IPS-15b (cell line): Measurements from ENCODE around the gene MYO1F.
"Not testable (repeated sequence)": the region's sequence is repeated elsewhere in the genome, so short reads cannot be mapped to it uniquely, and the experiment has no call there.

Experiments used
- H3K27me3 ChIP-seq: one replicate; pipeline ENCODE4 v1.6.1; 2013; ENCODE audit warnings: low read length; ENCODE audit not compliant: control insufficient read depth, insufficient read depth
- H3K36me3 ChIP-seq: one replicate; pipeline ENCODE4 v1.6.1; 2013; ENCODE audit warnings: low read length; ENCODE audit not compliant: control insufficient read depth, insufficient read depth
- H3K4me1 ChIP-seq: one replicate; pipeline ENCODE4 v1.6.1; 2013; ENCODE audit warnings: mild to moderate bottlenecking, low read length; ENCODE audit not compliant: control insufficient read depth, insufficient read depth
- H3K4me3 ChIP-seq: one replicate; pipeline ENCODE4 v1.5.1; 2013; ENCODE audit warnings: low read depth, low read length
- H3K9ac ChIP-seq: one replicate; pipeline ENCODE4 v1.6.1; 2013; ENCODE audit warnings: low read depth, mild to moderate bottlenecking, low read length
- H3K9me3 ChIP-seq: one replicate; pipeline ENCODE4 v1.6.1; 2013; ENCODE audit warnings: mild to moderate bottlenecking, low read length; ENCODE audit not compliant: control insufficient read depth, insufficient read depth

MYO1F gene

GRCh38 chr19:8574619-8574922, 2.7 kb downstream of the MYO1F start:
- not testable (repeated sequence) for H3K27me3 ChIP-seq, H3K9me3 ChIP-seq, H3K4me1 ChIP-seq, H3K4me3 ChIP-seq, H3K36me3 ChIP-seq, H3K9ac ChIP-seq

GRCh38 chr19:8573316-8573715, 3.9 kb downstream of the MYO1F start:
- no peak overlapping the region for H3K9ac ChIP-seq
- peaks cover 6% of the 10 kb centered on the region for H3K4me1 ChIP-seq
- no peaks in the 10 kb centered on the region for H3K27me3 ChIP-seq
- no peak overlapping the region for H3K4me3 ChIP-seq
- H3K36me3 ChIP-seq, result no peaks in the 10 kb centered on the region
- no peaks in the 10 kb centered on the region for H3K9me3 ChIP-seq

GRCh38 chr19:8571006-8571411, 6.2 kb downstream of the MYO1F start:
- Histone ChIP-seq H3K4me3 (no peak overlapping the region), H3K9ac (no peak overlapping the region), H3K27me3 (no peaks in the 10 kb centered on the region), H3K36me3 (no peaks in the 10 kb centered on the region), H3K4me1 (no peaks in the 10 kb centered on the region), H3K9me3 (no peaks in the 10 kb centered on the region)

GRCh38 chr19:8569066-8569771, 8.0 kb downstream of the MYO1F start:
- Histone ChIP-seq H3K4me3 (no peak overlapping the region), H3K9me3 (no peaks in the 10 kb centered on the region), H3K4me1 (no peaks in the 10 kb centered on the region), H3K36me3 (no peaks in the 10 kb centered on the region), H3K9ac (no peak overlapping the region), H3K27me3 (no peaks in the 10 kb centered on the region)

- no peaks in the 10 kb centered on the region for H3K4me1 ChIP-seq
- no peaks in the 10 kb centered on the region for H3K9me3 ChIP-seq
- H3K9ac ChIP-seq, result no peak overlapping the region
- no peak overlapping the region for H3K4me3 ChIP-seq
- H3K36me3 ChIP-seq, result no peaks in the 10 kb centered on the region
- H3K27me3 ChIP-seq, result no peaks in the 10 kb centered on the region
These were observed 9.6 kb downstream of the MYO1F start for GRCh38 chr19:8567522-8568172.

GRCh38 chr19:8566855-8567254, 10.4 kb downstream of the MYO1F start:
- no peaks in the 10 kb centered on the region for H3K4me1 ChIP-seq
- H3K4me3 ChIP-seq, result no peak overlapping the region

GRCh38 chr19:8564866-8565265, 12.4 kb downstream of the MYO1F start:
- H3K4me1 ChIP-seq, H3K36me3 ChIP-seq, H3K4me3 ChIP-seq, H3K27me3 ChIP-seq, H3K9ac ChIP-seq, H3K9me3 ChIP-seq: not testable (repeated sequence)

More at GRCh38 chr19:8566855-8567254, 10.4 kb downstream of the MYO1F start:
- Histone ChIP-seq H3K36me3 (no peaks in the 10 kb centered on the region), H3K9me3 (no peaks in the 10 kb centered on the region), H3K27me3 (no peaks in the 10 kb centered on the region), H3K9ac (no peak overlapping the region)

- H3K9ac ChIP-seq, result no peak overlapping the region
- H3K27me3 ChIP-seq, result no peaks in the 10 kb centered on the region
- no peak overlapping the region for H3K4me3 ChIP-seq
- no peaks in the 10 kb centered on the region for H3K36me3 ChIP-seq
- no peaks in the 10 kb centered on the region for H3K4me1 ChIP-seq
- no peaks in the 10 kb centered on the region for H3K9me3 ChIP-seq
These were observed 16.0 kb downstream of the MYO1F start for GRCh38 chr19:8561075-8561764.

GRCh38 chr19:8558325-8558724, 18.9 kb downstream of the MYO1F start:
- H3K9me3 ChIP-seq, result no peaks in the 10 kb centered on the region
- no peaks in the 10 kb centered on the region for H3K36me3 ChIP-seq
- no peak overlapping the region for H3K9ac ChIP-seq
- H3K4me1 ChIP-seq, result no peaks in the 10 kb centered on the region
- H3K4me3 ChIP-seq, result no peak overlapping the region
- no peaks in the 10 kb centered on the region for H3K27me3 ChIP-seq

- Histone ChIP-seq H3K4me3 (no peak overlapping the region), H3K9ac (no peak overlapping the region), H3K9me3 (no peaks in the 10 kb centered on the region), H3K36me3 (no peaks in the 10 kb centered on the region), H3K4me1 (no peaks in the 10 kb centered on the region), H3K27me3 (no peaks in the 10 kb centered on the region)
These were observed 19.5 kb downstream of the MYO1F start for GRCh38 chr19:8557642-8558238.

- H3K9ac ChIP-seq, H3K9me3 ChIP-seq, H3K36me3 ChIP-seq: not testable (repeated sequence)
These were observed 23.5 kb downstream of the MYO1F start for GRCh38 chr19:8553729-8554128.

GRCh38 chr19:8552810-8553209, 24.4 kb downstream of the MYO1F start:
- no peak overlapping the region for H3K9ac ChIP-seq

More at GRCh38 chr19:8553729-8554128, 23.5 kb downstream of the MYO1F start:
- H3K27me3 ChIP-seq, H3K4me1 ChIP-seq, H3K4me3 ChIP-seq: not testable (repeated sequence)

More at GRCh38 chr19:8552810-8553209, 24.4 kb downstream of the MYO1F start:
- Histone ChIP-seq H3K4me1 (no peaks in the 10 kb centered on the region), H3K36me3 (no peaks in the 10 kb centered on the region), H3K27me3 (no peaks in the 10 kb centered on the region), H3K4me3 (peak overlapping the region; percentile 32), H3K9me3 (no peaks in the 10 kb centered on the region)
